Adrenal gland (tissue), 5 donors: ENCODE results near the gene HIBADH.

Experiments
- POLR2A ChIP-seq, 2 donors: fragments of 450-650 bp; IDR thresholded peaks; one replicate each; pipeline ENCODE4 v1.6.1; 2017; ENCODE audit warnings: antibody characterized with exemption in 2 of 2, mild to moderate bottlenecking in 2 of 2, moderate library complexity in 1 of 2
- TF ChIP-seq, protein P1 (sequence below), 6 experiments: fragments of 450-650 bp in 4 of 6; fragments of 200-600 bp in 2 of 6; sonication (generic) in 1 of 6; IDR thresholded peaks; 1 replicate in 5 of 6; 2 replicates in 1 of 6; pipeline versions ENCODE4 v1.5.1 to v1.8.0; 2016 to 2021; ENCODE audit warnings: antibody characterized with exemption in 6 of 6, mild to moderate bottlenecking in 2 of 6, moderate library complexity in 1 of 6
- donor health status: DM: no; HTN: no; CAD: no.

DNA sequence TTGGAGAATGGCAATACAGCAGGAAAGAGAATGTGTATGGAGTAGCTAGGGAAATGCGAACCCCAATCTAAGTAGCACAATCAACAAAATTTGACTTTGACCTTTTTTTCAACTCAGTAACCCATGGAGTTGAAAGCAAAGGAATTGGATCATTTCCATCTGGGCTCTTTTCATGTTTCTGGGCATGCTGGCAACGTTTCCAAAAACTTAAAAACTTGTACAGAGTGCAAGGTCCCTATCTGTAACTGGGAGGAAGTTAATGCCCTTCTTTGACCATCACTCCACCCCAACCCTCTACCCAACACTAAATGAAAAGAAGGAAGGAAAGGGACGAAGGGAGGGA lies 1.3 kb upstream of the HIBADH start:
- TF ChIP-seq, protein P1, sequence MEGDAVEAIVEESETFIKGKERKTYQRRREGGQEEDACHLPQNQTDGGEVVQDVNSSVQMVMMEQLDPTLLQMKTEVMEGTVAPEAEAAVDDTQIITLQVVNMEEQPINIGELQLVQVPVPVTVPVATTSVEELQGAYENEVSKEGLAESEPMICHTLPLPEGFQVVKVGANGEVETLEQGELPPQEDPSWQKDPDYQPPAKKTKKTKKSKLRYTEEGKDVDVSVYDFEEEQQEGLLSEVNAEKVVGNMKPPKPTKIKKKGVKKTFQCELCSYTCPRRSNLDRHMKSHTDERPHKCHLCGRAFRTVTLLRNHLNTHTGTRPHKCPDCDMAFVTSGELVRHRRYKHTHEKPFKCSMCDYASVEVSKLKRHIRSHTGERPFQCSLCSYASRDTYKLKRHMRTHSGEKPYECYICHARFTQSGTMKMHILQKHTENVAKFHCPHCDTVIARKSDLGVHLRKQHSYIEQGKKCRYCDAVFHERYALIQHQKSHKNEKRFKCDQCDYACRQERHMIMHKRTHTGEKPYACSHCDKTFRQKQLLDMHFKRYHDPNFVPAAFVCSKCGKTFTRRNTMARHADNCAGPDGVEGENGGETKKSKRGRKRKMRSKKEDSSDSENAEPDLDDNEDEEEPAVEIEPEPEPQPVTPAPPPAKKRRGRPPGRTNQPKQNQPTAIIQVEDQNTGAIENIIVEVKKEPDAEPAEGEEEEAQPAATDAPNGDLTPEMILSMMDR (IDR thresholded peaks at IDR 0.05): no peak
- TF ChIP-seq POLR2A (IDR thresholded peaks at IDR 0.05): no peak
